HG02840 (cell line): ENCODE results near the gene BARX2.

Source experiments
- ATAC-seq: cut with Tn5 transposase; IDR thresholded peaks from one replicate; pipeline ENCODE4 v1.9.1; 2021; ENCODE audit warnings: mild to moderate bottlenecking, moderate library complexity, moderate number of reproducible peaks; ENCODE audit not compliant: unreplicated experiment, low FRiP score

Gene BARX2

GRCh38 chr11:129372609-129373488, 2.8 kb upstream of the BARX2 start:
- ATAC-seq = no peak

DNA sequence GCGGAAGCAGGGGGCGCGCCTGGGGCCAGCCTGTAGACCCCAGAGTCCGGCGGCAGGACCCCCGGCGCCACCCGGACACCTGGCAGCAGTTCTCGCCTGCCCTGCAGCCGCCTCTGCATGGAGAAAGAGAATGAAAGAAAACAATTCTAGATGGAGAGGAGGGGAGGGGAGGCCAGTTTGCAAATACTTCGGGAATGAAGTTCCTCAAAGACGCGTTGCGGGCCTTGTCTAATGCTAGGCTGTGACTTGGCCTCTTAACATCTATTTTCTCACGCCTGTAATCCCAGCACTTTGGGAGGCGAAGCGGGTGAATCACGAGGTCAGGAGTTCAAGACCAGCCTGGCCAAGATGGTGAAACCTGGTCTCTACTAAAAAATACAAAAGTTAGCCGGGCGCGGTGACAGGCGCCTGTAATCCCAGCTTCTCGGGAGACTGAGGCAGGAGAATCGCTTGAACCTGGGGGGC, 2.1 kb upstream of the BARX2 start:
- ATAC-seq = no peak

DNA sequence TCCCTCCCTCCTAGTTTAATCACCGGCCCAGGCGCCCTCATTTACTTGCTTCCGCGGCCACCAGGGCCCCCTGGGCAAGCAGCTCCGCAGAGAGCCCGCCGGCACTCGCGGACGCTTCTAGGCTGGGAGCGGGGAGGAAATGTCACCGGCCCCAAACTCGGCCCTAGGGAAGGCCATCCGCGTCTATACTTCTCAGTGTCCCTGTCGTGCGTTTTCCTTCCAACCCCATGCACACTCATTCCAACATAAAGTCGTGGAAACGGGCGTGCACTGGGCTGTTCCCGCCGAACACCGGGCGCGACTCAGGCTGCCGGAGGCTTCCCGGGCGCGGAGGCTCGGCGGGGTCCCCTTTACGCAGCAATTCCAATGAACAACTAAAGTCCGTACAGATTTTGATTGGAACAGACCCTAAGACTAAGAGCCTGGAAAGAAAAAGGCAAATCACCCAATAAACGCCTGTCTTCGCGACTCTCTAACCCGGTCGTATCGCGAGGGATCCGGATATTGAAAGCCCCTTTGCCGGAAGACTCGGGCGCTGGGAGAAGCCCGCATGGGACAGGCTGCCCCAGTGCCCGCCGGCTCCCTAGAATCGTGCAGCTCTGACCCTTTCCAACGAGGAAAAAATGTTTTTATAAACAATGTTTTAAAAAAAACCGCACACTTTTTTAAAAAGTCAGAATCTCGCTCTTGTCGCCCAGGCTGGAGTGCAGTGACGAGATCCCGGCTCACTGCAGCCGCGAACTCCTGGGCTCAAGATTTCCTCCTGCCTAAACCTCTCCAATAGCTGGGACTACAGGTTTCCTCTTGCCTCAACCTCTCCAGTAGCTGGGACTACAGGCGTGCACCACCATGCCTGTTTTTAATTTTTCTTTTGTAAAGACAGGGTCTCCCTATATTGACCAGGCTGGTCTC, 1.3 kb upstream of the BARX2 start:
- ATAC-seq = no peak

- ATAC-seq = no peak
Observed at GRCh38 chr11:129374993-129375750, 476 bp upstream of the BARX2 start.

- no peak for ATAC-seq
Observed at GRCh38 chr11:129376658-129377341, 1.2 kb downstream of the BARX2 start.

DNA sequence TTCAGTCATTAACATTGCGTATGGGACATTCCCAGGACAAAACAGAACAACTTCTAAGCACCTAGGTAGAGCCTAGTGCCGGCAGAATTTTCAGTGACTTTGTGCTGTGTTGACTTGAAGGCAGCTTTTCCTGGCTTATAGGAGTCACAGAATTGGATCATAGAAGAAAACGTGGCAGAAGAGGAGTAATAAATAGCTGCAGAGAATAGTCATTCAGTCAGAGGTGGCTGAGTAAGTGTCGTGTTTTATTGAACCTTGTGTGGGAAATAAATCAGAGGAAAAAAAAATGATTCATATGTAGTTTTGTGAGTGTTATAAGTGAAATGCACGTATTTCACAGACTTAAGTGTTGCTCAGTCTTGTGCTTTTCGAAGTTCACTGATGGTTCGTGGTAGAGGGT, 2.1 kb downstream of the BARX2 start:
- no peak for ATAC-seq

DNA sequence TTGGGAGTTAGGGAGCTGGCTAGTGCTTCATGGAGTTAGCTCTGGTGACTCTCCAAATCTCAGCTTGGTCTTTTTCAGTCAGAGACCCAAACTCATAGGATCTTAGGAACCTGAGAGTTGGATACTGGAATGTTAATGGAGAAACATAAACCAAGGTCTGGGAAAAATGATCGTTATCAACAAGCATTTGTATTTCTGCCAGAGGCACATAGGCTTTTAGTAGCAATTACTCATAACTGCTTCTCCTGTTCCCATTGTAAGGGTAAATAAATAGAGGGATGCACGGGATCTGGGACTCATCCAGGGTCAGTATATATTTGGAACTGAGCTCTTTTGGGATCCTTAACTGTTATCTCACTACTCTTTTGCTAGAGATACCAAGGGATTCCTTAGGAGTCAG, 4.8 kb downstream of the BARX2 start:
- no peak for ATAC-seq

GRCh38 chr11:129382583-129382982, 6.9 kb downstream of the BARX2 start:
- no peak for ATAC-seq

DNA sequence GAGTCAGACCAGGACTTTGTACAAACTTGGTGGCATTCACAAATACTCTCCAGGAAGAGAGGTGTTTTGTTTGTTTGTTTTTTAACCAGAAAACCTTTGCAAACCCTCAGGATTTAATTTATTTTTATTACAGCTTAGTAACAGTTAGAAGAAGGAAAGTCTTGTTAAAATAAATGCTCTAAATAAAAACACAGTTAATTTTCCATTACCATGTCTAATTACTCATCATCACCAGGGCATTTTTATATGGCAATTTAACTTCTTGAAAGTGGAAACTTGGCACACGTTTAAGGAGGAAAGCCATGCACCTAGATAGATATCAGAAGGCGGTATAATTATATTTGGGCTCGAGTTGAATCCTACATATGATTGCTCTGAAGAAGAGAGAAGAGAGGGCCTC, 7.4 kb downstream of the BARX2 start:
- ATAC-seq = no peak

GRCh38 chr11:129383502-129383901, 7.9 kb downstream of the BARX2 start:
- no peak for ATAC-seq

DNA sequence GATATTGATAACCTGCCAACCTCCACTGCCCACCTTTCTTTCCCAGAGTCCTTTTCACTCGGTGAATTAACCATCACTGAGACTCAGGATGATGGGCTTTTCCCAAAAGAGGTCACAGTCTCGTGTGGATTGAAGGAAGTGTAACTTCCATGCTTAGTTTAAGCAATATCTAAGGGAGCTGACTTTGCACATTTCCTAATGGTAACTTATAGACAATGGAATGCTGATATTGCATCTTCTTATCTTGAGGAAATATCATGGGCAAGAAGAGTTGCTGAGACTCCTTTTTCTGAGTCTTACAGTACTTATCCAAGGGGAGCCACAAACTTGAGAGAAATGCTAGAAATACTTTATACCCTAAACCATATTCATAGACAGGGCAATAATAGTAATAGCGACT, 8.8 kb downstream of the BARX2 start:
- no peak for ATAC-seq

- ATAC-seq = no peak
Observed at GRCh38 chr11:129385801-129386200, 10.2 kb downstream of the BARX2 start.

- ATAC-seq = no peak
Observed at GRCh38 chr11:129386795-129387397, 11.2 kb downstream of the BARX2 start.

GRCh38 chr11:129387434-129387833, 11.8 kb downstream of the BARX2 start:
- no peak for ATAC-seq

DNA sequence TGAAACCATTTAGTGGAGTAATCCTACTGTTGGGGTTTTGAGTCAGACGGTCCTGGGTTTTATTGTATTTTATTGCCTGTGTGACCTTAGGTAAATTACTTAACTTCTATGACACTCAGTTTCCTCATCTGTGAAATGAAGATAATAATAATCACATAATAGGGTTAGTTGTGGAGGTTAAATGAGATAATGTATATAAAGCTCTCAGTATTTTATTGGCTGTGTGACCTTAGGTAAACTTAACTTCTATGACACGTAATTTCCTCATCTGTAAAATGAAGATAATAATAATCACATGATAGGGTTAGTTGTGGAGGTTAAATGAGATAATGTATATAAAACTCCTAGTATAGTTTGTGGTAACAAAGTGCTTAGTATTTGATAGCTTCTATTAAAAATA, 13.2 kb downstream of the BARX2 start:
- no peak for ATAC-seq

- no peak for ATAC-seq
Observed at GRCh38 chr11:129390303-129390821, 14.7 kb downstream of the BARX2 start.

GRCh38 chr11:129391360-129391759, 15.7 kb downstream of the BARX2 start:
- ATAC-seq = no peak

DNA sequence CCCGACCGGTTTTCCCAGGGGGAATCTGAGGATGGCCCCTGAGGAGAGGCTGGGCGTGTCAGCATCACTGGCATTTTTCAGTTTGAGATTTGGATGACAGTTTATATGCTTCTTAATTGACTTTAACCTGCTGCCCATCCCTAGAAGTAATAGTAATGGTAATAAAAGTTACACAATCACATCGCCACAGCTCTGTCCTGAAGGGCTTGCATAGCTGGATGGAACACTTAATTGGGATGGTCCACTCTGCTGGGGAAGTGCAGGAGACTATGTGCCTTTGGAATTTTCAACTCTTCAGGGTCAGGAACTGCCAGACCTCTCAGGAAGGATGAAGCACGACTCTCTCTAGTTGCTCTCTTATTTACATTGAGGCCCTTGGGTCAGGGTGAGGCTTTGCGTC, 16.2 kb downstream of the BARX2 start:
- ATAC-seq = no peak

- ATAC-seq = no peak
Observed at GRCh38 chr11:129392995-129393394, 17.3 kb downstream of the BARX2 start.
